G401 (cell line): ENCODE data around the gene SSX2. TPM values are rescaled to one million over a fixed set of nuclear protein-coding genes. Genes with fewer than 3 reads are reported as not detected.
"Not testable (repeated sequence)": the region's sequence is repeated elsewhere in the genome, so short reads cannot be mapped to it uniquely, and the experiment has no call there.

Source experiments
- DNase-seq: peaks from one replicate; pipeline ENCODE4 v3.0.0-alpha.2; 2015; ENCODE audit warnings: low spot score
- in situ Hi-C: cut with HindIII; loops from 2 replicates; pipeline ENCODE4 v1.10.0; 2016; ENCODE audit warnings: low sequenced_read_pairs, mixed read lengths
- total RNA-seq: library from RNA; depleted of rRNA; stranded (reverse); fragments of >200 nt; shearing (Covaris generic); gene quantifications from 2 replicates; pipeline ENCODE4 v1.2.3, GENCODE V29; 2014; rRNA removed

Gene SSX2, protein sequence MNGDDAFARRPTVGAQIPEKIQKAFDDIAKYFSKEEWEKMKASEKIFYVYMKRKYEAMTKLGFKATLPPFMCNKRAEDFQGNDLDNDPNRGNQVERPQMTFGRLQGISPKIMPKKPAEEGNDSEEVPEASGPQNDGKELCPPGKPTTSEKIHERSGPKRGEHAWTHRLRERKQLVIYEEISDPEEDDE
- total RNA-seq: not detected in 2 replicates

DNA sequence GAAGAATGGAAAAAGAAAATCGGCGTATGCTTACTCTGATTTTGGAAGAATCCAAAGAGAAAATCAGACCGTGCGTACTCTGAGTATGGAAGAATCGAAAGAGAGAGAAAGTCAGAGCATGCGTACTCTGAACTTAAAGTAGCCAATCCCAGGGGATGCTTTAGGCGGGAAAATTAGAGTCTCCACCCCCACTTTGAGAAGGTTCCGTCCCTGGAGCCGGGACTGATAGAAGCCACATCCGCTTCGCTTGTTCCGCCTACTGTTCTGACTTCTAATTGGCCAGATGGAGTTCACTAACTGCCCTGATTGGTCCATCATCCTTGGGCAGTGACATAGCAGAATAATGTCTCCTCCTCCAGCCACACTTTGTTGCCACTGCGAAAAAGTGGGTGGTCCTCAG, at the start of gene SSX2:
Gene SSX2 (minus strand): TSS at position 101 of the 400 bp plus-strand sequence. CDS start 1,429 bp downstream, outside the sequence.
- in situ Hi-C loops, DNase-seq: not testable (repeated sequence)

DNA sequence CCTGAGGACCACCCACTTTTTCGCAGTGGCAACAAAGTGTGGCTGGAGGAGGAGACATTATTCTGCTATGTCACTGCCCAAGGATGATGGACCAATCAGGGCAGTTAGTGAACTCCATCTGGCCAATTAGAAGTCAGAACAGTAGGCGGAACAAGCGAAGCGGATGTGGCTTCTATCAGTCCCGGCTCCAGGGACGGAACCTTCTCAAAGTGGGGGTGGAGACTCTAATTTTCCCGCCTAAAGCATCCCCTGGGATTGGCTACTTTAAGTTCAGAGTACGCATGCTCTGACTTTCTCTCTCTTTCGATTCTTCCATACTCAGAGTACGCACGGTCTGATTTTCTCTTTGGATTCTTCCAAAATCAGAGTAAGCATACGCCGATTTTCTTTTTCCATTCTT, 44.0 kb upstream of the SSX2 start, which contains the start of gene SSX2B:
Gene SSX2B (plus strand): TSS at position 301 of the 400 bp plus-strand sequence. CDS start 1,429 bp downstream, outside the sequence.
- DNase-seq, in situ Hi-C loops: not testable (repeated sequence)

DNA sequence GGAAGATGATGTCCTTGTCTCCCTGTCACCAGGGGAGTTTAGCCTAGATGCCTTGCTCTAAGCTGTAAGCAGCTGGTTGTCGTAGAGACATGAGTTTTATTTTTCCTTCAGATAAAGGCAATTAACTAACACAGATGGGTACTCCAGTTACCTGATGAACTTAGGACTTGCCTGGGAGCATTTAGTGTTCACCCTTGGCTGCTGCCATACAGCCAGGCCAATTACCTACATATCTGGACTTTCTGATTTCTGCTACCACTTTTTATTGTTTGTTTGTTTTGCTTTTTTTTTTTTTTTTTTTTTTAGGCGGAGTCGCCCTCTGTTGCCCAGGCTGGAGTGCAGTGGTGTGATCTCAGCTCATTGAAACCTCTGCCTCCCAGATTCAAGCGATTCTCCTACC, 14.9 kb downstream of the SSX2 start:
- in situ Hi-C loops, DNase-seq: not testable (repeated sequence)

DNA sequence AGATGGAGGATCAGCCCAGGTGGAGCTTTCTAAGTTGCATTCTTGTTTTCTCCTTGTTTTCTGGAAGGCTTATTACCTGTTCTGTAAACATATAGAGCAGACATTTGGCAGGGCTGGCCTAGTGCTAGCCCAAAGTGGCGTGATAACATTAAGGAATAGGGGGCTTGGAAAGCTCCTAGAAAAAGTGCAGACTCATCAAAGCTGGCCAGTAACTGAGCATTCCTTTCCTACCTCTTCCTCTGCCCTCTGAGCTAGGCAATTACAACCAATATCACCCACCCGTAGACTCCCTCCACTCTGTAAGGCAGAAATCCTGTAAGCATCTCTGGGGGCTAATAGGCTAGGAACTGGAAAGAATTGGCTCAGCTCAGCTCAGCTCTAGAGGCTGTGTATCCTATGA, 44.8 kb downstream of the SSX2 start:
- in situ Hi-C loops, DNase-seq: not testable (repeated sequence)

DNA sequence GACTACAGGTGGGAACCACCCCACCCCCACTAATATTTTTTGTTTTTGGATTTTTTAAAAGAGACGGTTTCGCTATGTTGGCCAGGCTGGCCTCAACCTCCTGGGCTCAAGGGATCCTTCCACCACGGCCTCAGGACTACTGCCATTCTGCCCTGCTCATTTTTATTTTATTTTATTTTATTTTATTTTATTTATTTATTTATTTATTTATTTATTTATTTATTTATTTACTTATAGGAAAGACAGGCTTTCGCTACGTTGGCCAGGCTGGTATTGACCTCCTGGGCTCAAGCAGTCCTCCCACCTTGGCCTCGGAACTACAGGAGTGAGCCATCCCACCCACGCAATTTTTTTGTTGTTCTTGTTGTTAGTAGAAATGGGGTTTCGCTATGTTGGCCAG, 51.5 kb downstream of the SSX2 start:
- in situ Hi-C loops, DNase-seq: not testable (repeated sequence)

DNA sequence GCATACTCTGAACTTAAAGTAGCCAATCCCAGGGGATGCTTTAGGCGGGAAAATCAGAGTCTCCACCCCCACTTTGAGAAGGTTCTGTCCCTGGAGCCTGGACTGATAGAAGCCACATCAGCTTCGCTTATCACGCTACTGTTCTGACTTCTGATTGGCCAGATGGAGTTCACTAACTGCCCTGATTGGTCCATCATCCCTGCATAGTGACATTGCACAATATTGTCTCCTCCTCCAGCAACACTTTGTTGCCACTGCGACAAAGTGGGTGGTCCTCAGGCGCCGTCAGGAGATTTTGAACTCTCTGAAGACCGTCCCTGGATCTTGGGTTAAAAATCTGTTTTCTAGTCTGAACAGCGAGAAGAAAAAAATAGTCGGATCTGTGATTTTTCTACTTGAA, 52.2 kb downstream of the SSX2 start, which contains the start of gene SSX7:
Gene SSX7 (minus strand): TSS at position 101 of the 400 bp plus-strand sequence. CDS start 1,428 bp downstream, outside the sequence.
- in situ Hi-C loops, DNase-seq: not testable (repeated sequence)

DNA sequence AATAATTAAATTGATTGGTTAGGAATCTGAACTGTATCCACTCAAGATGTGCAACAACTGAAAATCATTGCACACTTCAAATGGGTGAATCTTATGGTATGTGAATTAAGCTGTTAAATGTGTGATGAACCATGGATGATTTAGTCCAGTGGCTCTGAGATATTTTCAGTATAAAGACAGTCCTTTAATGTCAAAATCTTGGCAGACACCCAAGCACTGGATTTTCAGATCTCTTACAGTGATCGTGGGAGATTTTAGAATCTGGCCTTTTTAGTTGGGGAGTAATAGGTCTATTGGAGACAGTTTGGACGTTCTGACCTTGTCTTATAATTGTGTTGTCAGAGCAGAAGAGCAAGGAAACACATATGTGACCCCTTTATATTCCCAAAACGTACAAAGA, 56.3 kb downstream of the SSX2 start:
- DNase-seq, in situ Hi-C loops: not testable (repeated sequence)

DNA sequence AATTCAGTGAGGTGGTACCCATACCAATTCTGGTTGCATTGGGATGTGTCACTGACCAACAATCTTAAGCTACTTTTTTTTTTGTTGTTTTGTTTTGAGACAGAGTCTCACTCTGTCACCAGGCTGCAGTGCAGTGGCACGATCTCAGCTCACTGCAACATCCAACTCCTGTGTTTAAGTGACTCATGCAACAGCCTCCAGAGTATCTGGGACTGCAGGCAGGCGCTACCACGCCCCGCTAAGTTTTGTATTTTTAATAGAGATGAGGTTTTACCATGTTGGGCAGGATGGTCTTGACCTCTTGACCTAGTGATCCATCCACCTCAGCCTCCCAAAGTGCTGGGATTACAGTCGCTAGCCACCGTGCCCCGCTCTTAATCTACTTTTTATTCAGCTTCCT, 58.0 kb downstream of the SSX2 start:
- DNase-seq, in situ Hi-C loops: not testable (repeated sequence)

Other genes with a start within 250 kb of the SSX2 start
- not detected in 2 replicates for gene XAGE1A, start 211.4 kb downstream of the SSX2 start, total RNA-seq
- not detected in 2 replicates for gene XAGE1B, start 190.1 kb downstream of the SSX2 start, total RNA-seq
- not detected in 2 replicates for gene SSX7, start 52.3 kb downstream of the SSX2 start, total RNA-seq
- gene SSX2B, start 44.1 kb upstream of the SSX2 start, total RNA-seq: not detected in 2 replicates
- gene SPANXN5, start 90.2 kb upstream of the SSX2 start, total RNA-seq: not detected in 2 replicates
- gene XAGE5, start 104.1 kb upstream of the SSX2 start, total RNA-seq: not detected in 2 replicates
- gene XAGE3, start 160.9 kb upstream of the SSX2 start, total RNA-seq: not detected in 2 replicates
- 15.3 and 23.1 TPM in 2 replicates for gene FAM156B, start 190.2 kb upstream of the SSX2 start, total RNA-seq